Measurements from ENCODE around the gene ARF1.

The ARF1 gene

DNA sequence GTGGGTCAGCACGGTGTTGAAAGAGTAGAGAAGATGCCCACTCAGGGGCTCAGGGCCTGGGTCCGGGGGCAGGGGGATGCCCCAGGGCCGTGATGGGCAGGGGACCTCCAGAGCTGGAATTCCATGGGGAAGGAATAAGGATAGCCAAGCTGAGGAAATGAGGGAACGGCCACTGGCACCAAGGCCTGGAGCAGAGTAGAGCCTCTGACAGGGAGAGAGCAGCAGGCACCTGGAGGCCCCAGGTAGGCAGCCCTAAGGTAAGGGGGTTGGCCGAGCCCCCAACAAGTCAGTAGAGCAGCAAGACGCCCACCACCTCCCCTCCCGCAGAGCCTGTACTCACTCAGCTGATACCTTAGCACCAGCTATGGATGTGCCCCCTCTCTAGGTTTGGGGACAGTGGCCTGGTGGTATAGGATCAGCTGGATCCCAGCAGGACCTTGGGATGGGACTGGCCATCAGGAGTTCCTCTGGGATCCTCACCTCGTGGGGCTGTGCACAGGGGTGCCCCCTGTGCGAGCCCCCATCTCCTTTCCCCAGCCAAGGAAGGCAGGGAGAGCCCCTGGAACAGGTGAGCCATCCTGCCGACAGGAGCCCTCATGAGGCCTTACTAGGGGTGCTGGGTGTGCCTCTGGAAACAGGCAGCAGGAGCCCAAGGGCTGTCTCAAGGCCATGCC is 21.0 kb upstream of the ARF1 start:
- H3K4me3 ChIP-seq (ENCODE audit: low read depth, low read length), result no peak overlapping the region
- DNase-seq (ENCODE audit: low read depth), result no peak
- TF ChIP-seq, protein P1, sequence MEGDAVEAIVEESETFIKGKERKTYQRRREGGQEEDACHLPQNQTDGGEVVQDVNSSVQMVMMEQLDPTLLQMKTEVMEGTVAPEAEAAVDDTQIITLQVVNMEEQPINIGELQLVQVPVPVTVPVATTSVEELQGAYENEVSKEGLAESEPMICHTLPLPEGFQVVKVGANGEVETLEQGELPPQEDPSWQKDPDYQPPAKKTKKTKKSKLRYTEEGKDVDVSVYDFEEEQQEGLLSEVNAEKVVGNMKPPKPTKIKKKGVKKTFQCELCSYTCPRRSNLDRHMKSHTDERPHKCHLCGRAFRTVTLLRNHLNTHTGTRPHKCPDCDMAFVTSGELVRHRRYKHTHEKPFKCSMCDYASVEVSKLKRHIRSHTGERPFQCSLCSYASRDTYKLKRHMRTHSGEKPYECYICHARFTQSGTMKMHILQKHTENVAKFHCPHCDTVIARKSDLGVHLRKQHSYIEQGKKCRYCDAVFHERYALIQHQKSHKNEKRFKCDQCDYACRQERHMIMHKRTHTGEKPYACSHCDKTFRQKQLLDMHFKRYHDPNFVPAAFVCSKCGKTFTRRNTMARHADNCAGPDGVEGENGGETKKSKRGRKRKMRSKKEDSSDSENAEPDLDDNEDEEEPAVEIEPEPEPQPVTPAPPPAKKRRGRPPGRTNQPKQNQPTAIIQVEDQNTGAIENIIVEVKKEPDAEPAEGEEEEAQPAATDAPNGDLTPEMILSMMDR (IDR thresholded peaks at IDR 0.05; ENCODE audit: low read depth, low read length, missing control alignments), result no peak

DNA sequence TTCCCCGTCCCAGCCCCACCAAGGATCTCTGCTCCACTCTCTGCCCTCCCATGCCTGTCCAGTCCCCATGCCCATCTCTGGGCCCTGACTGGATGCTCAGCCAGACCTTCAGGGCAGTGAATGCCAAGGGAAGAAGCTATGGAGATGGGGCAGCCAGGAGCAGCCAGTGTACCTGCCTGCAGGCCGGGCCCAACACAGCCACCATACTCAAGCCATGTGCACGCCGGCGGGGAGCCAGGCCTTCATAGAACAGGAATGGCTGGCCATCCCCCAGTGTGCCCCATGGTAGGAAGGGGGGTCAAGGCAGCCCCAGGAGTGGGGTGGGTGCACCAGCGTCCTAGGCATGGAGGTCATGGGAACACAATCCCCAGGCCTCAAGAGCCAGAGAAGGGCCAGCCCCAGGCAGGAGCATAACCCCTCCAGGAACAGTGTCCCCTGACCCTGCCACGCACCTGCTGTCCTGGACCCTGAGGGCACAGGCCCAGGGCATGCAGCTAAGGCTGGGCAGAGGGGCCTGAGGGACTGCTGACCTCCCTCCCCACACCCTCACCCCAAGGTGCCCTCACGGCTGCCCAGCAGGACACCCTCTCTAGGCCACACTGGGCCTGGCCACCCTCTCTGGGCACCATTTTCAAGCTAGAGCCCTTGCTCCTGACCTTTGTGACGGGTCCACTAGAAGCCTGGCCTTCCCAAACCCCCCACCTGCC is 20.3 kb upstream of the ARF1 start:
- TF ChIP-seq, protein P1 (IDR thresholded peaks at IDR 0.05; ENCODE audit: low read depth, low read length, missing control alignments), result no peak
- DNase-seq (ENCODE audit: low read depth), result no peak

DNA sequence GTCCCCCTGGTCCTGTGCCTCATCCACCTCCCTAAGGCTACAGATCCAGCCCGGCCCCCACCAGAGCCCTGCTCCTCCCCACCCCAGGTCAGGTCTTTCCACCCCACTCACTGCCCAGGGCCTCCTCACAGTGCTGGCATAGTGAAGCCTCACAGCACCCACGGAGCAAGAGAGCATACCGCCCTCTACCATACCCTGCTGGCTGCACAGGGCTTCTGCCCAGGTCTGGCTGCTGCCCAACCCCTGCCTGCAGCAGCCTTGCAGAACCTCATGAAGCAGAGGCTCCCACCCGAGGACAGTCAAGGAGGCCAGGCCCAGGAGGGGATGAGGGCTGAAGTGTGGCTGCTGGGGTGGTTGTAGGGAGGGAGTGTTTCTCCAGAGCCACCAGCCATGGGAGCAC is 19.7 kb upstream of the ARF1 start:
- H3K4me3 ChIP-seq (ENCODE audit: low read depth, low read length), result no peak overlapping the region
- TF ChIP-seq, protein P1 (IDR thresholded peaks at IDR 0.05; ENCODE audit: low read depth, low read length, missing control alignments), result no peak
- no peak for DNase-seq (ENCODE audit: low read depth)

More for the DNA sequence above, 20.3 kb upstream of the ARF1 start:
- no peak overlapping the region for H3K4me3 ChIP-seq (ENCODE audit: low read depth, low read length)

DNA sequence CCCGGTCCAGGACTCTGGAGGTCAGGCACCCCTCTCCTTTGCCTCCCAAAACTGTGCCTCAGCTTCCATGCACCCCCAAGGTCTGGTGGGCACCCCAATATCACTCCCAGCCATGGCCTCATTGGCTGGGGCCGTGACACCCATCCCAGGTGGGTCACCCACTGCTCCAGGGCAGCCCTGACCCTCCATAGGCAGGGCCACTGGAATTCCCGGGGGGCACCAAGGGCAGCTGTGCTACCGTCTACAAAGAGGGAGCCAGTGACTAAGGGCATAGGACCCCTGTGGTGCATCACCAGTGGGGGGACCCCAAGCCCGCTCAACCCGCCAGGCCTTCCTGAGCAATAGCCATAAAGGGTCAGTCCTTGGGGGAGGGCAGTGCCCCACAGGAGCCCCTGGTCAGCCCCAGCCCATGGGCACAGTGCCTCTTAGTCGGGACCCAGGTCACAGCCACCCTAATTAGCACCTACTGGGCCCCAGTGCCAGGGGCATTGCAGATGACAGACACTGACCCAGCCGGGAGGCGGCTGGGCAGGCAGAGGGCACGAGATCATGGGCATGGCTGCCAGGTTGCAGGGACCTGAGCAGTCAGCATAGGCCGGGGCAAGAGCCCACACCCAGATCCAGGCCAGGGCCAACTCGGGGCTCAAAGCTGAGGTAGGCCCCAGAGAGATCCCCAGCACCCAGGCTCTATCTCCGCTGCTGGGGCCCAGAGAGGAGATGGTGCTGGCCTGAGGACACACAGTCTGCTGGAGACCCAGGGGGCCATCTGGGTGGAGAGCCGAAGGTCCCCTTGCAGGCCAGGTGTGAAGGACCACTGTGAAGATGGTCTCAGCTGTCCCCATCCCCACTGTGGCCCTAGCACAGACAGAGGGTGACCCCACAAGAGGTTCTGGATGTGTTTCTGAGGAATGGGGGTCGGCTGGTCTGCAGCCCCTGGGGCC is 19.0 kb upstream of the ARF1 start:
- TF ChIP-seq, protein P1 (IDR thresholded peaks at IDR 0.05; ENCODE audit: low read depth, low read length, missing control alignments), result no peak
- no peak for DNase-seq (ENCODE audit: low read depth)
- H3K4me3 ChIP-seq (ENCODE audit: low read depth, low read length), result no peak overlapping the region

DNA sequence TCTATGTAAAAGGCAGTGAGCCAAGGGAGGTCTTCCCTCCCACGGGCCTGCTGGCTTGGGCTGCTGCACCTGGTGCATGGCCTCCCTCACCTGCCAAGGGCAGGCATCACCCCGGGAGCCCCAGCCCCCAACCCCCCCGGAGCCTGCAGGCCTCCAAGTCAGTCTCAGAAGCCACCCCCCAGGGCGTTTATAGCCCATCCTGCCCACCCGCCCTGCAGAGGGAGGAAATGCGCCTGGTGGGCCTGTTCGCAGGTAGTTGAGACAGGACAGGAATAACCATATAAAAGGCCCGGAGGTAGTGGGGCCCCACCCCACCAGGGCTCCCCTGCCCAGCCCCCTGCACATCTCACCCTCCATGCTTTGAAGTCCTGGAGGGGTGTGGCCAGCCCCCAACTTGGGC is 18.2 kb upstream of the ARF1 start:
- DNase-seq (ENCODE audit: low read depth), result no peak
- H3K4me3 ChIP-seq (ENCODE audit: low read depth, low read length), result no peak overlapping the region
- TF ChIP-seq, protein P1 (IDR thresholded peaks at IDR 0.05; ENCODE audit: low read depth, low read length, missing control alignments), result no peak

DNA sequence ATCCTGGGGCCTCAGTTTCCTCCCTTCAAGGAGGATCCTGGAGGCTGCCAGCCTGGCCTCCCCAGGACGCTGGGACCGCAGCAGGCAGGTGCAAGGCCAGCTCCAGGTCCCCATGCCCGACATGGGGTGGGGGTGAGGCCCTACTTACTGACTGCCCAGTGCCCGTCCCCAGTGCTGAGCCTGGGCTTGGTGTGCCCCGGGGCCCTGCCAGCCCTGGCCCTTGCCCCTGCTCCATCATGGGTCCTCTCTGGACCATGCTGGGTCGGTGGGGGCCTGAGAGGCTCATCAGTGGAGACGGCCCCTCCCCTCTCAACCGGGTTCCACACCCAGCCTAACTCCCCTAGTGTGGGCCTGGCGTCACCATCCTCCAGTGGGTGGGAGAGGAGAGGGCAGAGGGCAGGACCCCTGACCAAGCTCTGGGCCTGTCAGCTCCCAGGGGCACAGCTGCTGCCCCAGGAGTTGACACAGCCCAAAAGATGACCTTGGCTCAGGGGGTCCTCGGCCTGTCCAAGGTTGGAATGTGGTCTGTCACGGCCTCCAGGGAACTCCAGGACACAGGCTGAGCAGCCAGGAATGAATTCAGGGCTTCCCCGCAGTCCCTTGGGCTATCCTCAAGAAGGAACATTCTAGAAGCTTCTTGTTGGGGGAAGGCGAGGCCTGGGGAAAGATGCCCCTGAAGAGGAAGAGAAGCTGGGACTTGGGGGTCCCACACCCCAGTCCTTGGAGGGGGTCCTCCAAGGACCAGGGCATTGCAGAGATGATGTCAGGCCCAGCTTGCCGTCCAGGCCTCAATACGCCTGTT is 17.6 kb upstream of the ARF1 start:
- DNase-seq (ENCODE audit: low read depth), result no peak
- no peak overlapping the region for H3K4me3 ChIP-seq (ENCODE audit: low read depth, low read length)
- TF ChIP-seq, protein P1 (IDR thresholded peaks at IDR 0.05; ENCODE audit: low read depth, low read length, missing control alignments), result no peak
